Measurements from ENCODE around the gene PPP1CA.

DNA sequence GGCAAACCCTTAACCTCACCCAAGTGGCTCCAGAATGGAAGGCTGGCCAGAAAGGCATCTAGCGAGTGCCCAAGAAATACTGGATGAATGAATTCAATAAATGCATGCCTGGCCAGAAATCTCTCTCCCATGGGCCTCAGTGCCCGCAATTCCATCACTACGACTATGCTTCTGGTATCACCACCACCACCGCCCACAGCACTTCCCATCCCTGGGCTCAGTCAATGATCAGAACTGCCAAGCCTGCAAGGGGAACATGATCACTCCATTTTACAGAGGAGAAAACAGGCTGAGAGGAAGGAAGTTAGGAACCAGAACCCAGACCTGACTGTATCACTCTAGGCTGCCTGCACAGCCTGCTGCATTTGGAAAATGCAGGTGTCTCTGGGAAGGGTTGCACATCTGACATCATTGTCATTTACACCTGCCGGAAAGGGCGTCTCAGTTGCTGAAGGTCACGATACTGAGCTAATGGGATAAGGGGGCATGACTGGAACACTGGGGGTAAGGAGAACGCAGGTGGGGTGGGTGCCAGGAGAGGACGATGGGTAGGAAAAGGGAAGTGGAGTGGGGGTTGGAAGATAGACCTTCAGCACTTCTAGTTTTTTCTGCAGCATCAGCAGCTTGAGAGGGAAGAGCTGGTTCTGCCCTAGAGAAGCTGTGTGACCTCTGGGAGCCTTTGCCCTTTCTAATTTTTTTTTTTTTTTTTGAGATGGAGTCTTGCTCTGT lies 47.6 kb upstream of the PPP1CA start:
- TF ChIP-seq POLR2AphosphoS5 (IDR thresholded peaks at IDR 0.05) (no peak), CTCF (IDR thresholded peaks at IDR 0.05) (no peak), POLR2A (IDR thresholded peaks at IDR 0.05) (no peak), EP300 (IDR thresholded peaks at IDR 0.05) (no peak)

Data from sigmoid colon (tissue), 4 donors.